HT1080 (cell line): ENCODE results near the gene DROSHA. TPM values are rescaled to one million over a fixed set of nuclear protein-coding genes. Genes with fewer than 3 reads are reported as not detected.

ENCODE experiments used
- small RNA-seq: library from RNA; depleted of rRNA; stranded (forward); fragments of <200 nt; gene quantifications from one replicate; pipeline ENCODE3, GENCODE V24; 2014
- total RNA-seq: library from RNA; depleted of rRNA; stranded (reverse); fragments of >200 nt; shearing (Covaris generic); gene quantifications from 2 replicates; pipeline ENCODE4 v1.2.3, GENCODE V29; 2014; rRNA removed

The DROSHA gene
- total RNA-seq, 1 experiment from 2014 or later = 88.3 TPM

Small RNA genes within 50 kb of the gene (small RNA-seq; reads per million reads assigned to genes)
- gene RF00019 = not detected

Other genes with a start within 250 kb of the DROSHA start
- gene C5orf22, start 208 bp upstream of the DROSHA start, total RNA-seq = 13.7 and 17.7 TPM in 2 replicates
- 0.87 and 1.1 TPM in 2 replicates for gene PDZD2, start 107.0 kb upstream of the DROSHA start, total RNA-seq